HepG2 (cell line): ENCODE measurements around the gene GSAP. TPM values are rescaled to one million over a fixed set of nuclear protein-coding genes. Genes with fewer than 3 reads are reported as not detected.

Experiments
- ATAC-seq: fragments of 200-7000 bp; cut with Tn5 transposase; 3 replicates; pipeline ENCODE4 v1.9.1; 2020; ENCODE audit warnings: mild to moderate bottlenecking, moderate library complexity
- BruUV-seq: library from RNA; stranded (reverse); fragments of 400-500 nt; replicated peaks from 2 replicates; lab custom pipeline; 2021; lab: Mats Ljungman, UMichigan
- CTCF ChIA-PET: fragments of 300-600 bp; formaldehyde crosslinking; extraction: SDS; loops from one replicate; lab custom pipeline; 2021; ENCODE audit warnings: low total read pairs, inconsistent platforms, low intra/inter-chr PET ratio; lab: Yijun Ruan, JAX
- POLR2A ChIA-PET: fragments of 350-600 bp; sonication (Branson Sonifier 250); formaldehyde crosslinking; loops from one replicate; lab custom pipeline; 2020; ENCODE audit warnings: antibody characterized with exemption, inconsistent platforms; lab: Yijun Ruan, JAX
- DNase-seq: peaks from one replicate; pipeline ENCODE4 v3.0.0-alpha.2; 2015; ENCODE audit warnings: low spot score
- FAIRE-seq: peaks from 3 replicates; lab custom pipeline; 2011; peaks lifted over from hg19 to GRCh38; lab: Jason Lieb, UNC
- H2AFZ ChIP-seq: one replicate; pipeline ENCODE4 v1.6.1; 2011; ENCODE audit warnings: low read length, inconsistent platforms
- H3K27ac ChIP-seq: fragments of 300-600 bp; 3 replicates; pipeline ENCODE4 v1.8.0; 2011; ENCODE audit warnings: mixed run types, mild to moderate bottlenecking, mixed read lengths, low read length, inconsistent platforms; ENCODE audit not compliant: insufficient read depth; ENCODE audit errors: extremely low read length
- H3K27me3 ChIP-seq, 2 experiments: fragments of 200-600 bp in 1 of 2; 2 replicates in 1 of 2; 3 replicates in 1 of 2; pipeline versions ENCODE4 v1.6.0 to v1.8.0; 2011; ENCODE audit warnings: low read length in 2 of 2, mild to moderate bottlenecking in 2 of 2, moderate library complexity in 2 of 2, inconsistent platforms in 1 of 2; ENCODE audit not compliant: insufficient read depth in 2 of 2, control insufficient read depth in 1 of 2
- H3K36me3 ChIP-seq, 2 experiments: fragments of 200-600 bp in 1 of 2; replicated peaks in 1 of 2; 2 replicates in 1 of 2; 3 replicates in 1 of 2; pipeline versions ENCODE4 v1.5.1 to v1.8.0; 2011; ENCODE audit warnings: low read length in 2 of 2, inconsistent platforms in 1 of 2; ENCODE audit not compliant: insufficient read depth in 2 of 2, control insufficient read depth in 1 of 2
- H3K4me1 ChIP-seq: 2 replicates; pipeline ENCODE4 v1.5.1; 2012; ENCODE audit warnings: low read length, inconsistent platforms; ENCODE audit not compliant: insufficient read depth
- H3K4me2 ChIP-seq: 2 replicates; pipeline ENCODE4 v1.6.0; 2011; ENCODE audit warnings: low read depth, low read length, inconsistent platforms
- H3K4me3 ChIP-seq, 3 experiments: fragments of 200-600 bp in 1 of 3; sonication (generic), shearing (Covaris generic) in 1 of 3; replicated peaks in 1 of 3; 2 replicates each; pipeline ENCODE4 v1.5.1; 2011 to 2016; ENCODE audit warnings: low read length in 3 of 3, inconsistent platforms in 2 of 3, low read depth in 2 of 3, mild to moderate bottlenecking in 2 of 3, control low read depth in 1 of 3, mixed read lengths in 1 of 3; ENCODE audit not compliant: insufficient read depth in 1 of 3
- H3K79me2 ChIP-seq: one replicate; pipeline ENCODE4 v1.6.1; 2011; ENCODE audit warnings: low read length, inconsistent platforms; ENCODE audit not compliant: insufficient read depth
- H3K9ac ChIP-seq: 2 replicates; pipeline ENCODE4 v1.6.0; 2011; ENCODE audit warnings: mild to moderate bottlenecking, low read depth, low read length, inconsistent platforms; ENCODE audit not compliant: insufficient read depth
- H3K9me3 ChIP-seq: 2 replicates; pipeline ENCODE4 v1.5.1; 2012; ENCODE audit warnings: mild to moderate bottlenecking, low read length
- H4K20me1 ChIP-seq: 2 replicates; pipeline ENCODE4 v1.6.0; 2011; ENCODE audit warnings: inconsistent platforms, mild to moderate bottlenecking, low read length, moderate library complexity; ENCODE audit not compliant: insufficient read depth
- CEBPB ChIP-seq: IDR thresholded peaks from 2 replicates; pipeline ENCODE4 v1.6.1; 2011; ENCODE audit warnings: low read depth, low read length, improper control_type of control experiment, borderline replicate concordance
- CEBPG ChIP-seq: IDR thresholded peaks from 2 replicates; pipeline ENCODE4 v1.6.1; 2016
- ESRRA ChIP-seq: sonication (generic); formaldehyde crosslinking; IDR thresholded peaks from 2 replicates; pipeline ENCODE4 v1.5.1; 2020; ENCODE audit warnings: mild to moderate bottlenecking, low read depth, missing genetic modification reagents
- GATAD2A ChIP-seq: IDR thresholded peaks from 2 replicates; pipeline ENCODE4 v1.6.1; 2016
- HMGXB3 ChIP-seq: sonication (generic); formaldehyde crosslinking; IDR thresholded peaks from 2 replicates; pipeline ENCODE4 v1.4.0; 2020; ENCODE audit warnings: missing genetic modification reagents, borderline replicate concordance
- KDM5A ChIP-seq: fragments of 200-600 bp; sonication (generic); IDR thresholded peaks from 2 replicates; pipeline ENCODE4 v1.7.0; 2018; ENCODE audit warnings: antibody characterized with exemption, mild to moderate bottlenecking, low read length, borderline replicate concordance
- SATB2 ChIP-seq: sonication (generic); formaldehyde crosslinking; IDR thresholded peaks from 2 replicates; pipeline ENCODE4 v1.5.0; 2020; ENCODE audit warnings: missing genetic modification reagents
- SMC3 ChIP-seq: IDR thresholded peaks from 2 replicates; pipeline ENCODE4 v1.6.1; 2011; ENCODE audit warnings: low read length, improper control_type of control experiment
- TEF ChIP-seq: sonication (generic); formaldehyde crosslinking; IDR thresholded peaks from 2 replicates; pipeline ENCODE4 v1.5.0; 2020; ENCODE audit warnings: missing genetic modification reagents
- ZNF720 ChIP-seq: sonication (generic); formaldehyde crosslinking; IDR thresholded peaks from 2 replicates; pipeline ENCODE4 v1.4.0; 2020; ENCODE audit warnings: missing genetic modification reagents
- ZXDC ChIP-seq: sonication (generic); formaldehyde crosslinking; IDR thresholded peaks from 2 replicates; pipeline ENCODE4 v1.5.0; 2020; ENCODE audit warnings: mild to moderate bottlenecking, missing genetic modification reagents
- WGBS: methylation state at CpG from one replicate; pipeline ENCODE4 v1.1.6; 2017; ENCODE audit warnings: low lambda C conversion rate; 5-methylcytosine and 5-hydroxymethylcytosine counted together
- in situ Hi-C: cut with HindIII; loops from 2 replicates; pipeline ENCODE4 v1.10.0; 2017; ENCODE audit warnings: low pct_unique_long_range_greater_than_20kb; ENCODE audit not compliant: extremely low pct_ligation_motif_present
- intact Hi-C: fragments of 100-400 bp; cut with micrococcal nuclease; formaldehyde crosslinking; loops from one replicate; pipeline ENCODE4 v1.10.0; 2022; ENCODE audit not compliant: unreplicated experiment
- polyA plus RNA-seq, 8 experiments: library from polyadenylated mRNA; depleted of rRNA in 3 of 8; stranded (reverse) in 7 of 8; unstranded in 1 of 8; fragments of >200 nt; fragmentation: Illumina TruSeq in 4 of 8; extraction: Trizol in 4 of 8; gene quantifications; 2 replicates each; pipeline versions ENCODE4 v1.2.1 to v1.2.3, GENCODE V29; 2011 to 2016; ENCODE audit warnings: low read depth in 4 of 8, missing spikeins in 1 of 8, mixed read lengths in 1 of 8; ENCODE audit not compliant: insufficient read depth in 1 of 8
- total RNA-seq, 5 experiments: library from RNA; depleted of rRNA; stranded (reverse); fragments of >200 nt; fragmentation: Illumina TruSeq; extraction: Trizol; gene quantifications; 2 replicates each; pipeline ENCODE4 v1.2.3, GENCODE V29; 2016; ENCODE audit warnings: low read depth in 1 of 5
- TF ChIP-seq, protein P1 (sequence below): IDR thresholded peaks from 2 replicates; pipeline ENCODE4 v1.6.1; 2016; ENCODE audit warnings: mild to moderate bottlenecking, missing biosample characterization, missing genetic modification reagents

Gene GSAP
- total and polyA plus RNA-seq, 2 of the 13 experiments (the other 11 are each of a cell fraction or from before 2014, with no cell fraction given), result 34.6 to 40.6 TPM

DNA sequence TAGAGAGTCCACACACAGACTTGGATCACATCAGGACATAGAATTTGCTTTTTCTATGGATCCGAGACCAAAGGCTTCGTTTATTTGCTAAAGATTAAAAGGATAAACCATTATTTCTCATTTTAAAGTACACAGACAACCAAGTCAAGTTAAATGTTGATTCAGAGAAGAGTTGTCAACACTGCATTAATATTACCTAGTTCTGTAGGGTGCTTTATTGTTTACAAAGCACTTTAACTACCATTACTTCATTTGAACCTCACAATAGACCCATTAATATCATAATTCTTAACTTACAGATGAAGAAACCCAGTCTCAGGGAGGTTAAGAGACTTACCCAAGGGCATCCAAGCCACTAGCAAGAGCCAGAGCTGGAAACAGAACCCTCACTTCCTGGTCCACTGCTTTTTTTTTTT, 43.2 kb upstream of the GSAP start (continued):
- TF ChIP-seq ZNF720 (no peak), HMGXB3 (CRISPR knock-in tag) (no peak), ZXDC (CRISPR knock-in tag) (no peak)

DNA sequence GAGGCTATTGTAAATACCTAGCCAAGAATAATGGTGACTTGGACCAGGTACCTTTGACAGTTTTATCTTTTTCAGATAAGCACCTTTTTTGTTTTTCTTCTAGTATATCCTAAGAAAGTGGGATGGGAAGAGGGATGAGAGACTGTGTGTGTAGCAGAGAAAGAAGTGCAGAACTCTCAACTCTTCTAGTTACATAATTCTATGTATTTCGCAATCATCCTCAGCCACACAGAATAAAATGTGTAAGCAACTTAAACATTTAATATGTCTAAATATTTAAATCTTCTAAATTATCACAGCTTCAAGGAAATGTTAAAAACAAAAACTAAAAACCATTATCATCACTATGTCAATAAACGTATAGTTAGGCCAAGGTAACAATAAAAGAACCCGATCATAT, 42.6 kb upstream of the GSAP start:
- no peak overlapping the region for H3K9ac ChIP-seq
- no peaks in the 10 kb centered on the region for H3K36me3 ChIP-seq
- CTCF ChIA-PET, result no interaction called here
- TF ChIP-seq SATB2 (CRISPR knock-in tag) (no peak), ESRRA (no peak), SMC3 (peak; percentile 19; the same call in 1 of the 2 replicates), CEBPG (CRISPR knock-in tag) (peak; percentile 93), KDM5A (0 out of 2 replicates have a peak, but pooled peaks have one; percentile 8), GATAD2A (CRISPR knock-in tag) (0 out of 2 replicates have a peak, but pooled peaks have one; percentile 8), CEBPB (peak; percentile 97), TEF (CRISPR knock-in tag) (0 out of 2 replicates have a peak, but pooled peaks have one; percentile 60)
- TF ChIP-seq, protein P1, sequence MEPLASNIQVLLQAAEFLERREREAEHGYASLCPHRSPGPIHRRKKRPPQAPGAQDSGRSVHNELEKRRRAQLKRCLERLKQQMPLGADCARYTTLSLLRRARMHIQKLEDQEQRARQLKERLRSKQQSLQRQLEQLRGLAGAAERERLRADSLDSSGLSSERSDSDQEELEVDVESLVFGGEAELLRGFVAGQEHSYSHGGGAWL (CRISPR knock-in tag), result no peak
- H3K9me3 ChIP-seq, result no peaks in the 10 kb centered on the region
- peak overlapping the region; percentile 68 for H3K27ac ChIP-seq
- H3K4me2 ChIP-seq, result peak overlapping the region; percentile 70
- H3K79me2 ChIP-seq, result no peaks in the 10 kb centered on the region
- DNase-seq (no peak), FAIRE-seq (no peak), ATAC-seq (no peak)
- H2AFZ ChIP-seq, result no peak overlapping the region
- no peaks in the 10 kb centered on the region for H3K27me3 ChIP-seq
- no peaks in the 10 kb centered on the region for H4K20me1 ChIP-seq
- POLR2A ChIA-PET, result no interaction called here
- intact Hi-C loops (loop anchor here (2.0 kb wide), 1 partner anchor 50 kb away; no protein-coding TSS in a partner anchor), in situ Hi-C loops (loop anchor here (5.0 kb wide), 1 partner anchor 79 kb away; the partner anchor contains the start of gene PTPN12)
- peaks cover 81% of the 10 kb centered on the region for H3K4me1 ChIP-seq
- H3K4me3 ChIP-seq, result peak overlapping the region in 2 of 3 experiments; percentile 9 to 23; a peak in 1 of 6 replicates
- no TSS peak for BruUV-seq
- 3% methylated on average over 3 of the region's 3 CpGs for WGBS
